SK-N-SH treated with all-trans-retinoic acid at 6 μM for 48 hours (cell line): ENCODE results near the gene AQP5.
A peak's percentile ranks its signal among the peaks of the same experiment; 100 is the strongest.
"Not testable (repeated sequence)": the region's sequence is repeated elsewhere in the genome, so short reads cannot be mapped to it uniquely, and the experiment has no call there.

Experiments used
- ATAC-seq: fragments of 200-7000 bp; cut with Tn5 transposase; 3 replicates; pipeline ENCODE4 v1.9.1; 2020; ENCODE audit warnings: mild to moderate bottlenecking, moderate library complexity
- ARNTL ChIP-seq: fragments of 450-650 bp; formaldehyde crosslinking; IDR thresholded peaks from 2 replicates; pipeline ENCODE4 v1.5.0; 2020; ENCODE audit warnings: low read depth, mild to moderate bottlenecking, moderate library complexity, borderline replicate concordance
- CSDC2 ChIP-seq: fragments of 250-450 bp; sonication (Bioruptor Pico); IDR thresholded peaks from 2 replicates; pipeline ENCODE4 v1.5.0; 2020; ENCODE audit warnings: mild to moderate bottlenecking, moderate library complexity
- ESRRG ChIP-seq: fragments of 250-450 bp; sonication (Bioruptor Pico); IDR thresholded peaks from 2 replicates; pipeline ENCODE4 v1.6.1; 2021; ENCODE audit warnings: mild to moderate bottlenecking
- GLIS3 ChIP-seq: fragments of 250-450 bp; sonication (Bioruptor Pico); IDR thresholded peaks from 2 replicates; pipeline ENCODE4 v1.5.0; 2020; ENCODE audit warnings: mild to moderate bottlenecking, moderate library complexity
- ISL1 ChIP-seq: fragments of 250-450 bp; sonication (Bioruptor Pico); IDR thresholded peaks from 2 replicates; pipeline ENCODE4 v2.1.2; 2022; ENCODE audit warnings: mild to moderate bottlenecking, moderate library complexity
- OSR1 ChIP-seq: fragments of 250-450 bp; sonication (Bioruptor Pico); IDR thresholded peaks from 2 replicates; pipeline ENCODE4 v1.8.0; 2022; ENCODE audit warnings: moderate library complexity, mild to moderate bottlenecking, inconsistent platforms
- PPARA ChIP-seq: fragments of 250-450 bp; sonication (Bioruptor Pico); IDR thresholded peaks from 2 replicates; pipeline ENCODE4 v1.5.0; 2020; ENCODE audit warnings: mild to moderate bottlenecking, borderline replicate concordance
- RARB ChIP-seq: fragments of 250-450 bp; sonication (Bioruptor Pico); IDR thresholded peaks from 2 replicates; pipeline ENCODE4 v1.8.0; 2021; ENCODE audit warnings: mild to moderate bottlenecking, moderate library complexity
- TCF4 ChIP-seq: fragments of 250-450 bp; sonication (Bioruptor Pico); IDR thresholded peaks from 2 replicates; pipeline ENCODE4 v1.8.0; 2021; ENCODE audit warnings: mild to moderate bottlenecking, moderate library complexity, borderline replicate concordance
- TOX ChIP-seq: fragments of 250-450 bp; sonication (Bioruptor Pico); IDR thresholded peaks from 2 replicates; pipeline ENCODE4 v1.8.0; 2021; ENCODE audit warnings: mild to moderate bottlenecking, moderate library complexity, borderline replicate concordance
- ZC3H10 ChIP-seq: fragments of 250-450 bp; sonication (Bioruptor Pico); IDR thresholded peaks from 2 replicates; pipeline ENCODE4 v1.5.1; 2021; ENCODE audit warnings: mild to moderate bottlenecking, moderate library complexity
- ZFP3 ChIP-seq: fragments of 250-450 bp; sonication (Bioruptor Pico); IDR thresholded peaks from 2 replicates; pipeline ENCODE4 v1.5.0; 2020; ENCODE audit warnings: mild to moderate bottlenecking, moderate library complexity
- ZFP30 ChIP-seq: fragments of 450-650 bp; formaldehyde crosslinking; IDR thresholded peaks from 2 replicates; pipeline ENCODE4 v1.5.0; 2022; ENCODE audit warnings: mild to moderate bottlenecking, moderate library complexity
- ZNF565 ChIP-seq: fragments of 450-650 bp; formaldehyde crosslinking; conservative IDR thresholded peaks from 2 replicates; pipeline ENCODE4 v1.5.0; 2020; ENCODE audit warnings: low read depth, mild to moderate bottlenecking, moderate library complexity
- ZNF70 ChIP-seq: fragments of 450-650 bp; formaldehyde crosslinking; IDR thresholded peaks from 2 replicates; pipeline ENCODE4 v1.5.0; 2020; ENCODE audit warnings: mild to moderate bottlenecking, moderate library complexity
- ZNF8 ChIP-seq: fragments of 450-650 bp; formaldehyde crosslinking; IDR thresholded peaks from 2 replicates; pipeline ENCODE4 v1.5.0; 2020; ENCODE audit warnings: mild to moderate bottlenecking, moderate library complexity
- TF ChIP-seq, protein P1 (sequence below): fragments of 250-450 bp; sonication (Bioruptor Pico); IDR thresholded peaks from 2 replicates; pipeline ENCODE4 v1.5.1; 2021; ENCODE audit warnings: mild to moderate bottlenecking, moderate library complexity
- TF ChIP-seq, protein P2 (sequence below): fragments of 250-450 bp; sonication (Bioruptor Pico); IDR thresholded peaks from 2 replicates; pipeline ENCODE4 v1.8.0; 2021; ENCODE audit warnings: low read depth, mild to moderate bottlenecking, moderate library complexity, borderline replicate concordance
- TF ChIP-seq, protein P3 (sequence below): fragments of 250-450 bp; sonication (Bioruptor Pico); IDR thresholded peaks from 2 replicates; pipeline ENCODE4 v1.5.0; 2020; ENCODE audit warnings: mild to moderate bottlenecking, moderate library complexity
- TF ChIP-seq, protein P4 (sequence below): fragments of 250-450 bp; sonication (Bioruptor Pico); IDR thresholded peaks from 2 replicates; pipeline ENCODE4 v1.8.0; 2020; ENCODE audit warnings: mild to moderate bottlenecking, moderate library complexity, borderline replicate concordance
- TF ChIP-seq, protein P5 (sequence below): fragments of 250-450 bp; sonication (Bioruptor Pico); IDR thresholded peaks from 2 replicates; pipeline ENCODE4 v1.5.1; 2020; ENCODE audit warnings: low read depth, mild to moderate bottlenecking, moderate library complexity

Gene AQP5

DNA sequence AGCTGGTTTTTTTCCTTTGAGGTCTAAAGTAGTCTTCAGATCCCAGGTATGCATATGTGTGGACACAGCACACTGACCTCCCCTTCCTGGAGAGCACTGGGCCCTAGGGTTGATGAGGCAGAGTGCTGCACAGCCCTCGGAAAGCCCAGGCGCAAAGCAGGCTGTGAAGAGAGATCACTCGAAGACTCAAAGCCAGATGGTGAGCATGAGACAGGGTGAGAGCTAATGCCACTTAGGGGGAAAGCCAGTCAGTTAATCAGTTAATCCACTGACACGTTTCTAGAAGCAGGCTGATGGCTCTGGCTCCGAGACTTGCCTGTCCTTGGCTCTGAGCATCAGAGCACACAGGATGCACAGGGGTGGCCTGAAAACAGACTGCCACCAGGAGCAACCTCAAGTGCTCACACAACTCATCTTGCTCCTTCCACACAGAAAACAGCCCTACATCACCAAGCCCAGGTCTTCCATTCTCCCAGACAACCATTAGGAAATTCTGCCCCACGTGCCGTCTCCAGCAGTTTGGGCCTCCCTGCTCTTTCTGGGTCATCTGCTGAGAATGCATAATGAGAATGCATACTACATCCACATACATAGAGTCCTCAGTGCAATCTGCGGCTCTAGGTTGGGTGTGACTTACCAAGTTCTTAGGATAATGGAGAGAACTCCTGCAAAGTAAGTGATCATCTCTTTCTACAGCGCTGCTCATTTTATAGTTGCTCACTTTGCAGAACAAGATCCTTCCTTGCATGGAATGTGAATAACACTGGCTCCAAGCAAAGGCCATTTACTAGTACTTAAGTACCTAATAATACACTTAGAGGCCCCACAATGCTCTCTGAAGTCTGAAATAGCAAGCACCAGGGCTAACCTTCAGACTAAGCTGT is 23.0 kb downstream of the AQP5 start:
- TF ChIP-seq, protein P1, sequence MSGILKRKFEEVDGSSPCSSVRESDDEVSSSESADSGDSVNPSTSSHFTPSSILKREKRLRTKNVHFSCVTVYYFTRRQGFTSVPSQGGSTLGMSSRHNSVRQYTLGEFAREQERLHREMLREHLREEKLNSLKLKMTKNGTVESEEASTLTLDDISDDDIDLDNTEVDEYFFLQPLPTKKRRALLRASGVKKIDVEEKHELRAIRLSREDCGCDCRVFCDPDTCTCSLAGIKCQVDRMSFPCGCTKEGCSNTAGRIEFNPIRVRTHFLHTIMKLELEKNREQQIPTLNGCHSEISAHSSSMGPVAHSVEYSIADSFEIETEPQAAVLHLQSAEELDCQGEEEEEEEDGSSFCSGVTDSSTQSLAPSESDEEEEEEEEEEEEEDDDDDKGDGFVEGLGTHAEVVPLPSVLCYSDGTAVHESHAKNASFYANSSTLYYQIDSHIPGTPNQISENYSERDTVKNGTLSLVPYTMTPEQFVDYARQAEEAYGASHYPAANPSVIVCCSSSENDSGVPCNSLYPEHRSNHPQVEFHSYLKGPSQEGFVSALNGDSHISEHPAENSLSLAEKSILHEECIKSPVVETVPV (CRISPR knock-in tag): no peak
- TF ChIP-seq TOX (CRISPR knock-in tag) (no peak), ESRRG (CRISPR knock-in tag) (no peak), OSR1 (CRISPR knock-in tag) (no peak), ZC3H10 (CRISPR knock-in tag) (no peak), GLIS3 (CRISPR knock-in tag) (no peak), ARNTL (no peak), ZNF565 (CRISPR knock-in tag) (no peak), CSDC2 (no peak), ZNF70 (CRISPR knock-in tag) (no peak), TCF4 (CRISPR knock-in tag) (no peak)
- TF ChIP-seq, protein P2, sequence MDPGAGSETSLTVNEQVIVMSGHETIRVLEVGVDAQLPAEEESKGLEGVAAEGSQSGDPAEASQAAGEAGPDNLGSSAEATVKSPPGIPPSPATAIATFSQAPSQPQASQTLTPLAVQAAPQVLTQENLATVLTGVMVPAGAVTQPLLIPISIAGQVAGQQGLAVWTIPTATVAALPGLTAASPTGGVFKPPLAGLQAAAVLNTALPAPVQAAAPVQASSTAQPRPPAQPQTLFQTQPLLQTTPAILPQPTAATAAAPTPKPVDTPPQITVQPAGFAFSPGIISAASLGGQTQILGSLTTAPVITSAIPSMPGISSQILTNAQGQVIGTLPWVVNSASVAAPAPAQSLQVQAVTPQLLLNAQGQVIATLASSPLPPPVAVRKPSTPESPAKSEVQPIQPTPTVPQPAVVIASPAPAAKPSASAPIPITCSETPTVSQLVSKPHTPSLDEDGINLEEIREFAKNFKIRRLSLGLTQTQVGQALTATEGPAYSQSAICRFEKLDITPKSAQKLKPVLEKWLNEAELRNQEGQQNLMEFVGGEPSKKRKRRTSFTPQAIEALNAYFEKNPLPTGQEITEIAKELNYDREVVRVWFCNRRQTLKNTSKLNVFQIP (CRISPR knock-in tag): no peak
- TF ChIP-seq, protein P3, sequence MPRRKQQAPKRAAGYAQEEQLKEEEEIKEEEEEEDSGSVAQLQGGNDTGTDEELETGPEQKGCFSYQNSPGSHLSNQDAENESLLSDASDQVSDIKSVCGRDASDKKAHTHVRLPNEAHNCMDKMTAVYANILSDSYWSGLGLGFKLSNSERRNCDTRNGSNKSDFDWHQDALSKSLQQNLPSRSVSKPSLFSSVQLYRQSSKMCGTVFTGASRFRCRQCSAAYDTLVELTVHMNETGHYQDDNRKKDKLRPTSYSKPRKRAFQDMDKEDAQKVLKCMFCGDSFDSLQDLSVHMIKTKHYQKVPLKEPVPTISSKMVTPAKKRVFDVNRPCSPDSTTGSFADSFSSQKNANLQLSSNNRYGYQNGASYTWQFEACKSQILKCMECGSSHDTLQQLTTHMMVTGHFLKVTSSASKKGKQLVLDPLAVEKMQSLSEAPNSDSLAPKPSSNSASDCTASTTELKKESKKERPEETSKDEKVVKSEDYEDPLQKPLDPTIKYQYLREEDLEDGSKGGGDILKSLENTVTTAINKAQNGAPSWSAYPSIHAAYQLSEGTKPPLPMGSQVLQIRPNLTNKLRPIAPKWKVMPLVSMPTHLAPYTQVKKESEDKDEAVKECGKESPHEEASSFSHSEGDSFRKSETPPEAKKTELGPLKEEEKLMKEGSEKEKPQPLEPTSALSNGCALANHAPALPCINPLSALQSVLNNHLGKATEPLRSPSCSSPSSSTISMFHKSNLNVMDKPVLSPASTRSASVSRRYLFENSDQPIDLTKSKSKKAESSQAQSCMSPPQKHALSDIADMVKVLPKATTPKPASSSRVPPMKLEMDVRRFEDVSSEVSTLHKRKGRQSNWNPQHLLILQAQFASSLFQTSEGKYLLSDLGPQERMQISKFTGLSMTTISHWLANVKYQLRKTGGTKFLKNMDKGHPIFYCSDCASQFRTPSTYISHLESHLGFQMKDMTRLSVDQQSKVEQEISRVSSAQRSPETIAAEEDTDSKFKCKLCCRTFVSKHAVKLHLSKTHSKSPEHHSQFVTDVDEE: no peak
- TF ChIP-seq, protein P4, sequence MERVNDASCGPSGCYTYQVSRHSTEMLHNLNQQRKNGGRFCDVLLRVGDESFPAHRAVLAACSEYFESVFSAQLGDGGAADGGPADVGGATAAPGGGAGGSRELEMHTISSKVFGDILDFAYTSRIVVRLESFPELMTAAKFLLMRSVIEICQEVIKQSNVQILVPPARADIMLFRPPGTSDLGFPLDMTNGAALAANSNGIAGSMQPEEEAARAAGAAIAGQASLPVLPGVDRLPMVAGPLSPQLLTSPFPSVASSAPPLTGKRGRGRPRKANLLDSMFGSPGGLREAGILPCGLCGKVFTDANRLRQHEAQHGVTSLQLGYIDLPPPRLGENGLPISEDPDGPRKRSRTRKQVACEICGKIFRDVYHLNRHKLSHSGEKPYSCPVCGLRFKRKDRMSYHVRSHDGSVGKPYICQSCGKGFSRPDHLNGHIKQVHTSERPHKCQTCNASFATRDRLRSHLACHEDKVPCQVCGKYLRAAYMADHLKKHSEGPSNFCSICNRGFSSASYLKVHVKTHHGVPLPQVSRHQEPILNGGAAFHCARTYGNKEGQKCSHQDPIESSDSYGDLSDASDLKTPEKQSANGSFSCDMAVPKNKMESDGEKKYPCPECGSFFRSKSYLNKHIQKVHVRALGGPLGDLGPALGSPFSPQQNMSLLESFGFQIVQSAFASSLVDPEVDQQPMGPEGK: no peak
- peak; percentile 55 for ATAC-seq

DNA sequence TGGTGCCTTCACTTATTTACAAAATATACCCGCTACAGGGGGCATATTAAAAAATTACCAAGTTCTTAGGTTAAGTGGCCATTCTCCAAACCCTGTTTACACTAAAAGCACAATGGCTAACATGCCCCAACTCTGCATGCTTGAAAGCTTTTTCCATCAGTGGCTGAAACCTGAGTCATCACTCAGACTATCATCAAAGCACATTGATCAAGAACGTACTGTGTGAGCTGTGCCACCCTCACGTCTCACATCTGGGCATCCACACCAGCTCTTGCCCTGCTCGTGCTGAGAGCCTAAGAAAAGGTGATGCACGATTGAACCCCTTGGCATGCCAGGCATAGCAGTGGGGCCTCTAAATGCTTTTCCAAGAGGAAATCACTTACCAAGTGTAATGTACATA is 24.3 kb downstream of the AQP5 start:
- no peak for TF ChIP-seq ESRRG (CRISPR knock-in tag)
- no peak for TF ChIP-seq ZC3H10 (CRISPR knock-in tag)
- TF ChIP-seq ZFP3 (CRISPR knock-in tag): no peak
- no peak for TF ChIP-seq GLIS3 (CRISPR knock-in tag)
- no peak for TF ChIP-seq OSR1 (CRISPR knock-in tag)
- TF ChIP-seq, protein P5, sequence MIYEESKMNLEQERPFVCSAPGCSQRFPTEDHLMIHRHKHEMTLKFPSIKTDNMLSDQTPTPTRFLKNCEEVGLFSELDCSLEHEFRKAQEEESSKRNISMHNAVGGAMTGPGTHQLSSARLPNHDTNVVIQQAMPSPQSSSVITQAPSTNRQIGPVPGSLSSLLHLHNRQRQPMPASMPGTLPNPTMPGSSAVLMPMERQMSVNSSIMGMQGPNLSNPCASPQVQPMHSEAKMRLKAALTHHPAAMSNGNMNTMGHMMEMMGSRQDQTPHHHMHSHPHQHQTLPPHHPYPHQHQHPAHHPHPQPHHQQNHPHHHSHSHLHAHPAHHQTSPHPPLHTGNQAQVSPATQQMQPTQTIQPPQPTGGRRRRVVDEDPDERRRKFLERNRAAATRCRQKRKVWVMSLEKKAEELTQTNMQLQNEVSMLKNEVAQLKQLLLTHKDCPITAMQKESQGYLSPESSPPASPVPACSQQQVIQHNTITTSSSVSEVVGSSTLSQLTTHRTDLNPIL (CRISPR knock-in tag): no peak
- TF ChIP-seq ZNF8 (CRISPR knock-in tag): no peak
- no peak for TF ChIP-seq ISL1 (CRISPR knock-in tag)
- TF ChIP-seq PPARA: no peak
- TF ChIP-seq ZNF70 (CRISPR knock-in tag): no peak
- TF ChIP-seq, protein P4: no peak
- no peak for TF ChIP-seq RARB (CRISPR knock-in tag)
- no peak for TF ChIP-seq TCF4 (CRISPR knock-in tag)
- TF ChIP-seq ZFP30: no peak
- TF ChIP-seq, all 23 proteins: peak for 0
- ATAC-seq: no peak

DNA sequence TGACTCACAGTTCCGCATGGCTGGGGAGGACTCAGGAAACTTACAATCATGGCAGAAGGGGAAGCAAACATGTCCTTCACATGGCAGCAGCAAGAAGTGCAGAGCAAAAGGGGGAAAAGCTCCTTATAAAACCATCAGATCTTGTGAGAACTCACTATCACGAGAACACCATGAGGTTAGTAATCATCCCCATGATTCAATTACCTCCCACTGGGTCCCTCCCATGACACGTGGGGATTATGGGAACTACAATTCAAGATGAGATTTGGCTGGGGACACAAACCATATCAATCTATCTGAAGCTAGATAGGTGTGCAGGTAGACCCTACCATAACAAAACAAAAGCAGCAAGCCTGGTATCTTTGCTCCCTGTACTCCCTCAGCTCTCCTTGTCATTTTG is 24.8 kb downstream of the AQP5 start:
- not testable (repeated sequence) for ATAC-seq
